Gastrocnemius medialis (tissue), 4 donors: ENCODE results near the gene GALNS.
"Not testable (repeated sequence)": the region's sequence is repeated elsewhere in the genome, so short reads cannot be mapped to it uniquely, and the experiment has no call there.

ENCODE experiments used
- CTCF ChIP-seq, 5 experiments: fragments of 450-650 bp in 3 of 5; fragments of 200-600 bp in 2 of 5; sonication (generic) in 2 of 5; IDR thresholded peaks in 4 of 5; conservative IDR thresholded peaks in 1 of 5; 1 replicate in 4 of 5; 2 replicates in 1 of 5; pipeline ENCODE4 v1.5.1; 2016 to 2019; ENCODE audit warnings: antibody characterized with exemption in 5 of 5, mild to moderate bottlenecking in 3 of 5, moderate library complexity in 3 of 5
- POLR2A ChIP-seq, 2 donors: fragments of 450-650 bp; IDR thresholded peaks; one replicate each; pipeline ENCODE4 v1.6.1; 2017; ENCODE audit warnings: antibody characterized with exemption in 2 of 2, mild to moderate bottlenecking in 2 of 2, moderate library complexity in 2 of 2

GRCh38 chr16:88771781-88772180 is 85.0 kb downstream of the GALNS start:
- TF ChIP-seq CTCF (IDR thresholded peaks at IDR 0.05 in 4 of 5, conservative IDR thresholded peaks at IDR 0.05 in 1 of 5); POLR2A (IDR thresholded peaks at IDR 0.05): not testable (repeated sequence)
